NCI-H510A (cell line): Measurements from ENCODE around the gene WDR37.
"Not testable (repeated sequence)": the region's sequence is repeated elsewhere in the genome, so short reads cannot be mapped to it uniquely, and the experiment has no call there.

Experiments
- DNase-seq: peaks from one replicate; lab custom pipeline; 2025; lab: John Stamatoyannopoulos, UW

WDR37 gene

GRCh38 chr10:1107679-1108078 is 51.5 kb downstream of the WDR37 start:
- DNase-seq = no peak

DNA sequence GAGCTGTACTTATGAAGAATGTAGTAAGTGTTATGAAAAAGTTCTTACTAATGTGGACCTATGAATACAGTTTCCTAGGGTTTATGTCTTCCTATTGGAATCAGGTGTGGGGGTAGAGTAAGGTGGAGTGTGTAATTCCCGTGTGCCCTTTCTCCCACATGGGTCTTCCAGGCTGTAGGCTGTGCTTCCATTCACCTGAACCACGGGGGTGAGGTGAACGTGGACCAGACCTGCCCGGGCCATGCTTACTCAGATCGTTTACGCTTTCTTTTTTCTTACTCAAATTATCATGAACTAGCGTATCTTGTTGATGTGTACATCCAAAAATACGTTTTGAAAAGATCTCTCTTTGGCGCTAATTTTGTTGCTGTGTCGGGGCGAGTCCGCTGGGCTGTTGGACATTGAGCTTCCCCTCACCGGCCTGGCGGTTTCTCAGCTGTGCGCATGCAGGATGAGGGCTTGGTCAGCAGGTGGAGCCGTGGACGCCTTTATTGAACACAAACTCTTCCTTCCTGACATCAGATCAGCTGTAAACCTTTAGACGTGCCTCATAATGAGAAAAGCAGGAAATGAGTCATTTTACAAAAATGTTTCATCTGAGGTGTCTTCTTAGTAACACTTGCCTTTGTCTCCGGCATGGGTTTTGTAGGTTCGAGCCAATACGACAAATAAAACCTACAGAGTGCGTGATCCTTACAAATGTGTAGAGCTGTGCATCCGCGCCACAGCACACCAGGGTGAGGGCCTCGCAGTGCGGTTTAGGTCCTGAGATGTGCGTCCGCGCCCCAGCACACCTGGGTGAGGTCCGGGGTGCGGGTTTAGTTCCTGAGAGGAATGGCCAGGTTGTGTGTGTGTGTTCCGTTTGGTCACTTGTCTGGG is 53.8 kb downstream of the WDR37 start:
- DNase-seq = no peak

- DNase-seq = no peak
Measured at GRCh38 chr10:1110674-1111119, 54.5 kb downstream of the WDR37 start.

DNA sequence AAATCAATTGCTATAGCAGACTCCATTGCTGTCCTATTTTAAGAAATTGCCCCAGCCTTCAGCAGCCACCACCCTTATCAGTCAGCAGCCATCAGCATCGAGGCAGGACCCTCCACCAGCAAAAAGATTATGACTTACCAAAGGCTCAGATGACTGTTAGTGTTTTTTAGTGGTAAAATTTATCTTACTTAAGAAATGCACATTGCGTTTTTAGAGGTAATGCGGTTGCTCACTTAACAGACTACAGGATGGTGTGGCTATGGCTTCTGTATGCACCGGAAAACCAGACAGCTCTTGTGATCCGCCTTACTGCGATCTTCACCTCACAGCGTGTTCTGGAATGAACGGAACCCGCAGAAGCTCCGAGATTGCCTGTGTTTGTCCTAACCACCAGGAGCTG is 58.1 kb downstream of the WDR37 start:
- DNase-seq = no peak

GRCh38 chr10:1114719-1115606 is 58.8 kb downstream of the WDR37 start:
- no peak for DNase-seq

DNA sequence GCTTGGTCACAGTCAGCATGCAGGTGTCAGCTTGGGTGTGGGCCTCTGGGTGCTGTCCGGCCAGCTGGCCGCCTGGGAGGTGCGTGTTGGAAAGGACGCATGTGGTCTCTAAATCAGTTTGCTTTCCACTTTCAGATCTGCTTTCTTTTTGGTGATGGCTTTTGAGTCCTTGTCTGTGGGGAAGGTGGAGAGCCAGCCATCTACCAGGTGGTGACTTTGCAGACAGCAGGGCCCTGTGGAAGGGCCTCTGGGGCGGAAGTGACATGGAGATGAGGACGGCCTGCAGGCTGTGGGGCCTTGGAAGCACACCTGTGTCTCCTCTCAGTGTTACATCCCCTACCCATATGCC is 59.4 kb downstream of the WDR37 start:
- no peak for DNase-seq

- DNase-seq = no peak
Measured at GRCh38 chr10:1116051-1116450, 59.9 kb downstream of the WDR37 start.

- DNase-seq = no peak
Measured at GRCh38 chr10:1116696-1117280, 60.6 kb downstream of the WDR37 start.

GRCh38 chr10:1117651-1118050 is 61.5 kb downstream of the WDR37 start:
- no peak for DNase-seq

DNA sequence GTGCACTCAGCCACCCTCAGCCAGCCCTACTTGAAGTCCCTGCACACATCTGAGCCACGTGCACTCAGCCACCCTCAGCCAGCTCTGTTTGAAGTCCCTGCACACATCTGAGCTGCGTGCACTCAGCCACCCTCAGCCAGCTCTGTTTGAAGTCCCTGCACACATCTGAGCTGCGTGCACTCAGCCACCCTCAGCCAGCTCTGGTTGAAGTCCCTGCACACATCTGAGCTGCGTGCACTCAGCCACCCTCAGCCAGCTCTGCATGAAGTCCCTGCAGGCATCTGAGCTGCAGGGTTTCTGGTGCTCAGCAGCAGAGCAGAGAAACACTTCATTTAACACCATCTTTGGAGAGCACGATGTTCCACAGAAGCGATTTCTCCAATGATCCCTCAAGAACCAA is 62.1 kb downstream of the WDR37 start:
- not testable (repeated sequence) for DNase-seq

DNA sequence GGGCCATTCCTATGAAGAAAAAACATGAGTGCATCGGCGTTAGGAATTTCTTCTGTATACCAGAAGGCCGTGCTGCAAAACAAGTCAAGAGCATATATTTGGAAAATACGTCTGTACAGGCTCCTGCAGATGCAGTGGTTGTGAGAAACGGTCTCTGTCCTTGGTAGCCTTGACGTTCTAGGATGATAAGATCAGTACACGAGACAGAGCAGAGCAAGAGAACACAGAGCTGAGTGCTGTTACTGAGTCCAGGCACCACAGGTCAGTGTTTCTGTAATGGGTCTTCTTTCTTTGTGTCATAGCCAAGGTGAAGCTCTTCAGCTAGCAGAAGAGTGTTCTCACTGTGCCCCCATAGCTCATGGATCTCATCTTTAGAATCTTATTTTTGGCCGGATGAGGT is 62.8 kb downstream of the WDR37 start:
- DNase-seq = no peak

- no peak for DNase-seq
Measured at GRCh38 chr10:1119501-1119900, 63.3 kb downstream of the WDR37 start.

DNA sequence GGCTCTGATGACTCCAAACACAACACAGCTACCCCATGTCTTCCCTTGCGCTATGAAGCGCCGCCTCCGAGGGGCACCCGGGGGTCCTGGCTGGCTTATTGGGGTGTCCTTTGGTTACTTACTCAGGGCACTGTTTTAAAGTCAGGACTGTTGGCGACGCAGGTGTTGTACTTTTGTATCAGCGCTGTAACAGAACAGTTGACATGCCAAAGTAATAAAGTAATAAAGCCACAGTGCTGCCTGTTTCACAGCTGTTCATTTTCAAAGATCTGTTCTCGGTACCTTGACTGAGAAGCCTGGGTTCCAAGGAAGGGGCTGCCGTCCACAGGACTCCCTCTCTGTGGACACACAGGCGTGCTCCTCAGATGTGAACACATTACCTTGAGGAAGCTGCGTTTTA is 64.1 kb downstream of the WDR37 start:
- DNase-seq = no peak

DNA sequence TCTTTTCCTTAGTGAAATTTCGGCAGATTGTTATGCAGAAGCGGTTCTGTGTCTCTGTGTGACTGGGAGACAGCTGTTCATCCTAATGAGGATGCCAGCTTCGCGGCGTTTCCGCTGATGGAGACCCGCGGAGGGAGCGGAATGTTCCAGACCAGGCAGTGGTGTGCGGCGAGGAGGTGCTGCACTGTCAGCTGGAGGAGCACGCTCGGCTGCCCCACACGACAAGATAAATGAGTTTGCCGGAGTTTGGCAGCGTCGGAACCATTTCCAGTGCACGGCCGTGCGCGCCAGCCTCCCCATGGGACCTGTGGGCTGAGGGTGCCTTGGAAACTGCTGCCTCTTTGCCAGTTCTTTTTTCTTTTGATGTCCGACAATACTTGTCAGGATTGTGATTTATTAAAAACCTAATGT is 64.6 kb downstream of the WDR37 start:
- DNase-seq = no peak

DNA sequence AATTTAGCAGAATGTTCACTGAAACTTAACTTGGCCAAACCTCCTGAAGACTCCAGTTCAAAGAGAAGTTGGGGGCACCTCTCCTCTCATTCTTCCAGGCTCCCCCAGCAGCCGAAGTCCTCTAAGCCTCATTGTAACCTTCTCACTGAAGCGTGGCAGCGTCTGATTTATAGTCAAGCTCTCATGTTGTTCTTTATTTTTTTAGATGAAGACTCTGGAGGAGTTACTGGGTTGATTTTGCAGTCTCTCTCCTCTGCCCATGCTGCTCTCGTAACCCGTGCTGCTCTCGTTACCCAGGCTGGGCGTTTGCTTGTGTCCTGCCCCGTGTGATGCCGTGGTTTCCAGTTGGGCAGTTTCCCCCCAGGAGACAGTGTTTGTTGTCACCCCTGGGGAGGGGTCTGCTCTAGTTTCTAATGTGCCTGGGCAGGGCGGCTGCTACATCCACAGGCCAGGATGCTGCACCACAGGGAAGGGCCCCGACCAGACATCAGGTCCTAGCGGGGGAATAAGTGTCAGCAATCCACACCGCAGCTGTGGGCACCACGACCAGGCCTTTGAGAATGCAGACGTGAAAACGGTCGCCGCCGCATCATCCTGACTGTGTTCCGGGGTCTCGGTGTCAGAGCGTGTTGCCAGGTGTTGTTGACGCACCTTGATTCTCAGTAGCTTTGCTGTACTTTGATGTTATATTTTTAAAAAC is 65.2 kb downstream of the WDR37 start:
- DNase-seq = no peak

DNA sequence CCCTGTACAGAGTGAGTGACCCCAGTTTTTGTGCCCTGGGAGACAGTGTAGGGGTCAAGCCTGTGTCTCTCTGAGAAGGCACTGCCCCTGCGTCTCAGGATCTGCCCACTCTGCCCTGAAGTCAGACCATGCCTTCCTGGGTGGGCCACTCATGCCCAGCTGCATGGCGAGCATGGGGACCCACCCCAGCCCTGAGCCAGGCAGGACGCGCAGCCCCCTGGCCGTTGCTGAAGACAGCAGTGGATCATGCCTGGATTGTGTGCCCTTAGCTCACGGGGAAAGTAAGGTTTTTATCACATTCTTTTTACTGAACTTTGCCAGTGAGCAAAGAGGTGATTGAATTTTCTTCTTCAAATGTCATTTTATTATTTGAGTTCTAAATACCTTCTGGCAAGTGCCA is 66.2 kb downstream of the WDR37 start:
- DNase-seq = no peak

GRCh38 chr10:1123198-1123597 is 67.0 kb downstream of the WDR37 start:
- DNase-seq = no peak

DNA sequence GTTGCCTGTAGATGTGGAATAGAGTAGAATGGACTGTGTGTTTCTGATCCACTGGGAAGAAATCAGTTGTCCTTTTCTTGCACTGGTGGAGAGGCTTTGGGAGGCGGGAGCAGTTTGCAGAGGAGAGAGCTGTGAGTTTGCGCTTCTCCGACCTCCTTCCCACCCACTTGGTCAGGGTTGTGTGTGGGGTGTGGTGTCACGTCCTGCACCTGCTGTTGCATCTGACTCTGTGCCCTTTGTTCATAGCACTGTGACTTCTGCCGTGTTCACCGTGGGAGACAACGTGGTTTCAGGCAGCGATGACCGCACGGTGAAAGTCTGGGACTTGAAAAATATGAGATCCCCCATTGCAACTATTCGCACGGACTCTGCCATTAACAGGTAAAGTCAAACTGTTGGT is 67.8 kb downstream of the WDR37 start:
- no peak for DNase-seq

DNA sequence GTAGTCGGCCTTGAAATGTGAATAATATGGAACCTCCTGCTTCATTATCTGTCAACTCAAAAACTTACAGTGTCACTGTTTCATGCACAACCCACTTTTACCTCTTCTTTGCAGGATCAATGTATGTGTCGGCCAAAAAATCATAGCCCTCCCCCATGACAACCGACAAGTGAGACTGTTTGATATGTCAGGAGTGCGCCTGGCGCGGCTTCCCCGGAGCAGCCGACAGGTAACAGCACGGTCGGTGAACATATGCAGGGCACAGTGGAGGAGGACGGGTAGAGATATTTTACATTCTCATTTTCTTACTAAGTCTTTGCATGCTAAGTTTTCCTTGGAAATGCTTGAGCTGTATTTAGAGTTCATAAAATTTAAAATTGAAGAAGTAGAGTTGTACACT is 68.6 kb downstream of the WDR37 start:
- no peak for DNase-seq

DNA sequence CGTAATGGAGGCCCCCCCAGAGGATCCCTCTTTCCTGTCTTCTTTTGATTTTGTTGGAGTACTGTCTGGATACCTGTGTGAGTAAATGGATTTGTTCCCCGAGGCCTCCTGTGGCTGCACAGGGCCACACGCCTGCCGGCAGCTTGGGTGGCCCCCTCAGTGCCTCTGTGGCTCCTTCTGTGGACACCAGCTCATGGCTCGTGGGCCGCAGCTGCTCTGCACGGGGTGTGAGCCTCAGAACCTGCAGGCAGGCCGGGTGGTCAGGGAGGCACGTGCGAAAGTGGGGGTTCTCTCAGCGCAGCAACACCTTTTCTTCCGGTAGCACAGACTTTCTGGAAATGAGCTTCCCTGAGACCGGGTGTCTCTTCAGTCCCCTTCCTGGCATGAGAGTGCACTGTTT is 70.3 kb downstream of the WDR37 start:
- DNase-seq = no peak

GRCh38 chr10:1127629-1128028 is 71.4 kb downstream of the WDR37 start:
- DNase-seq = no peak

GRCh38 chr10:1128115-1128514 is 71.9 kb downstream of the WDR37 start:
- DNase-seq = no peak
